IPS-NIHi7 (cell line): ENCODE measurements around the gene FAM98C.
"Not testable (repeated sequence)": the region's sequence is repeated elsewhere in the genome, so short reads cannot be mapped to it uniquely, and the experiment has no call there.

ENCODE experiments used
- DNase-seq: peaks from one replicate; pipeline ENCODE4 v3.0.0; 2012; ENCODE audit warnings: mixed read lengths; ENCODE audit errors: extremely low spot score

The FAM98C gene

GRCh38 chr19:38402967-38403674, at the start of gene FAM98C:
FAM98C (plus strand) TSS chr19:38403093; CDS start chr19:38403154, 61 bp downstream.
- DNase-seq: peak; percentile 100

- DNase-seq: no peak
Observed at GRCh38 chr19:38355728-38356725, 46.9 kb upstream of the FAM98C start.

- no peak for DNase-seq
Observed at GRCh38 chr19:38358071-38358470, 44.8 kb upstream of the FAM98C start.

- no peak for DNase-seq
Observed at GRCh38 chr19:38359242-38360021, 43.5 kb upstream of the FAM98C start.

DNA sequence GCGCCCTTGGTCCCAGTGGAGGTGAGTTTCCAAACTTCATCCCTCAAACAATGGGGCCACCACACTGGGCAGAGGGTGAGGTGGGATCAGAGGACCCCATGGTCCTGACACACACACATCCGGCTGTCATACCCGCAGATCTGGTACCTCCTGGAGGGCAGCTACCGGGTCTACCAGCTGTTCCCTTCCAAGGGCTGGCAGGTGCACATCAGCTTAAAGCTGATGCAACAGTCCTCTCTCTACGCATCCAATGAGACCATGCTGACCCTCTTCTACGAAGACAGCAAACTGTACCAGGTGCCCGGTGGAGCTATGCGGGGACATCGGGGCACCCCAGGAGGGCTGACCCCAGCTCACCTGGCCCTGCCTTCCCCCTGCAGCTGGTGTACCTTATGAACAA, 42.5 kb upstream of the FAM98C start:
- DNase-seq: no peak

GRCh38 chr19:38360839-38361631, 41.9 kb upstream of the FAM98C start:
- DNase-seq: no peak

- peak; percentile 96 for DNase-seq
Observed at GRCh38 chr19:38361633-38362075, 41.2 kb upstream of the FAM98C start.

DNA sequence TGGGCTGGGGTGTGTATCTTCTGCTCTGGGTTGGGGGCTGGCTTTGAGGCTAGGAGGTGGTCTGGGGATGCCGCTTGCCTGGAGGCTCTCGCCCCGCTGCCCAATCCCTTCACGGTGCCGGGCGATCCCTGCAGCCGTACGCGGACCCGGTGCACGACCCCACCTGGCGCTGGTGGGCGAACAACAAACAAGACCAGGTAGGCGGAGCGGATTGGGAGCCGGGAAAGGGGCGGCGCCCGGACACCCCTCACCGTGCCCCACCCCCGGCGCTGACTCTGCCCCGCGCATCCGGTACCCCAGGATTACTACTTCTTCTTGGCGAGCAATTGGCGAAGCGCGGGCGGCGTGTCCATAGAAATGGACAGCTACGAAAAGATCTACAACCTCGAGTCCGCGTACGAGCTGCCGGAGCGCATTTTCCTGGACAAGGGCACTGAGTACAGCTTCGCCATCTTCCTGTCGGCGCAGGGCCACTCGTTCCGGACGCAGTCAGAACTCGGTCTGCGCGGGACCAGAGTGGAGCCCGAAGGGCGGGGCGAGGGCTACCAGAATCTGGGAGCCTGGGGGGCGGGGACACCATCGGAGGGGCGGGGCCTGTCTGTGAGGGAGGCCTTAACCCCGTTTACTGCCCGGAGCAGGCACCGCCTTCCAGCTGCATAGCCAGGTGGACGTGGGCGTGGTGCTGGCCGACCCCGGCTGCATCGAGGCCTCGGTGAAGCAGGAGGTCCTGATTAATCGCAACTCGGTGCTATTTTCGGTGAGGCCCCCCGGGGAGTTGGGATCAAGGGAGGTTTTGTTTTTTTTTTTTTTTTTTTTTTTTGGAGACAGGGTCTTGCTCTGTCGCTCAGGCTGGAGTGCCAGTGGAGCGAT, 40.6 kb upstream of the FAM98C start:
- peak; percentile 88 for DNase-seq

DNA sequence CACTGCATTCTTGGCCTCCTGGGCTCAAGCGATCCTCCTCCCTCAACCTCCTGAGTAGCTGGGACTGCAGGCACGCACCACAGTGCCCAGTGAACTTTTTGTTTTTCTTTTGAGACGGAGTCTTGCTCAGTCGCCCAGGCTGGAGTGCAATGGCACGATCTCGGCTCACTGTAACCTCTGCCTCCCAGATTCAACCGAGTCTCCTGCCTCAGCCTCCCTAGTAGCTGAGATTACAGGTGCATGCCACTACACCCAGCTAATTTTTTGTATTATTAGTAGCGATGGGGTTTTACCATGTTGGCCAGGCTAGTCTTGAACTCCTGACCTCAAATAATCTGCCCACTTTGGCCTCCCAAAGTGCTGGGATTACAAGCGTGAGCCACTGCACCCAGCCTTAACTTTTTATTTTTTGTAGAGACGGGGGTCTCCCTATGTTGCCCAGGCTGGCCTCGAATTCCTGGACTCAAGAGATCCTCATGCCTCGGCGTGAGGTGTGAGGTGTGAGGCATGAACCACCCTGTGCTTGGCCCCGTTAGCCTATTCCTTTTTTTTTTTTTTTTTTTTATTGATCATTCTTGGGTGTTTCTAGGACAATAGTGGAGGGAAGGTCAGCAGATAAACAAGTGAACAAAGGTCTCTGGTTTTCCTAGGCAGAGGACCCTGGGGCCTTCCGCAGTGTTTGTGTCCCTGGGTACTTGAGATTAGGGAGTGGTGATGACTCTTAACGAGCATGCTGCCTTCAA, 39.8 kb upstream of the FAM98C start:
- DNase-seq: not testable (repeated sequence)

GRCh38 chr19:38367041-38367440, 35.9 kb upstream of the FAM98C start:
- no peak for DNase-seq

DNA sequence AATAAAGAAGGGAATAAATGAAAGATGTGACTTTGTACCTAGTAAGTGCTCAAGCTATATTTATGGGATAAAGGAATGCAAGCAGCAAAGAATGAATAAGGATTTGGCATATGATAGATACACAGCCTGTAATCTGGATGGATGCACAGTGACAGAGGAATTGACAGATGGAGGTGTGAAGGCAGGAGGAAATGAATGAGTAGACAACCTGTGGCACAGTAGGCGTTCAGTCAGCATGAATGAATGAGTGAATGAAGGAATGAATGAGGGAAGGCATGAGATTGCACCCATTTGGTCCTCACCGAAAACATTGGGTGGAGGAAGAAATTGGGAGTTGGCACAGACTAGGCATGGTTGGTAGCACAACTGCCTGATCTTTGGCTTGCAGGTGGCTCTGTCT, 33.3 kb upstream of the FAM98C start:
- DNase-seq: no peak

DNA sequence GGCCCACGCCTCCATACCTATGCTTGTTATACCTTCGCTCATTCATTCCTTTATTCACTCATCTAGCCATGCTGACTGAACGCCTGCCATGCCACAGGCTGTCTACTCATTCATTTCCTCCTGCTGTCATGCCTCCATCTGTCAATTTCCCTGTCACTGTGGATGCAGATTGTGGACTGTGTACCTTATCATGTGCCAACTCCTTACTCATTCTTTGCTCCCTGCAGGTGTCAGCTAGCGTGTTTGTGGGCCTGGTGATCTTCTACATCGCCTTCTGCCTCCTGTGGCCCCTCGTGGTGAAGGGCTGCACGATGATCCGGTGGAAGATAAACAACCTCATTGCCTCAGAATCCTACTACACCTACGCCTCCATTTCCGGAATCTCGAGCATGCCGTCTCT, 32.6 kb upstream of the FAM98C start:
- no peak for DNase-seq

DNA sequence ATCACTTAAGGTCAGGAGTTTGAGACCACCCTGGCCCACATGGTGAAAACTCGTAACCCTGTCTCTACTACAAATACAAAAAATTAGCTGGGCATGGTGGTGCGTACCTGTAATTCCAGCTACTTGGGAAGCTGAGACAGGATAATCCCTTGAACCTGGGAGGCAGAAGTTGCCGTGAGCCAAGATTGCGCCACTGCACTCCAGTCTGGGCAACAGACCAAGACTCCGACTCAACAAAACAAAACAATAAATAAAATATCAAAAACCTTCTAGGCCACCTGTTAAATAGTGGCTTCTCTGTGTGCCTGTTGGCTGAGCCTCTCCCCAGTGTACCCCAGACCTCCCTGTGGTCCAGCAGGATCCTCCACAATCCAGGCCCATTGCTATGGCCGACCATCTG, 31.8 kb upstream of the FAM98C start:
- DNase-seq: no peak

DNA sequence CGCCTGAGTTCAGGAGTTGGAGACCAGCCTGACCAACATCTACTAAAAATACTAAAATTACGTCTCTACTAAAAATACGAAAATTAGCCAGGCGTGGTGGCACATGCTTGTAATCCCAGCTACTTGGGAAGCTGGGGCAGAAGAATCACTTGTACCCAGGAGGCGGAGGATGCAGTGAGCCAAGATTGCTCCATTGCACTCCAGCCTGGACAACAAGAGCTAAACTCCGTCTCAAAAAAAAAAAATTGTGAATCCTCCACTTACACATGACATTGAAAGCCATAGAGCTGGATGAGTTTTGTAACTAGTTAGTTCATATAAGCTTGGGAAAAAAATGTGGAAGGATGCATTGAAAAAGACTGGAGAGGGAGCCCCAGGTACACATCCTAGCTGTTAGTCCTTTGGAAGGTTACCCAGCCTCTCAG, 29.0 kb upstream of the FAM98C start:
- DNase-seq: no peak

DNA sequence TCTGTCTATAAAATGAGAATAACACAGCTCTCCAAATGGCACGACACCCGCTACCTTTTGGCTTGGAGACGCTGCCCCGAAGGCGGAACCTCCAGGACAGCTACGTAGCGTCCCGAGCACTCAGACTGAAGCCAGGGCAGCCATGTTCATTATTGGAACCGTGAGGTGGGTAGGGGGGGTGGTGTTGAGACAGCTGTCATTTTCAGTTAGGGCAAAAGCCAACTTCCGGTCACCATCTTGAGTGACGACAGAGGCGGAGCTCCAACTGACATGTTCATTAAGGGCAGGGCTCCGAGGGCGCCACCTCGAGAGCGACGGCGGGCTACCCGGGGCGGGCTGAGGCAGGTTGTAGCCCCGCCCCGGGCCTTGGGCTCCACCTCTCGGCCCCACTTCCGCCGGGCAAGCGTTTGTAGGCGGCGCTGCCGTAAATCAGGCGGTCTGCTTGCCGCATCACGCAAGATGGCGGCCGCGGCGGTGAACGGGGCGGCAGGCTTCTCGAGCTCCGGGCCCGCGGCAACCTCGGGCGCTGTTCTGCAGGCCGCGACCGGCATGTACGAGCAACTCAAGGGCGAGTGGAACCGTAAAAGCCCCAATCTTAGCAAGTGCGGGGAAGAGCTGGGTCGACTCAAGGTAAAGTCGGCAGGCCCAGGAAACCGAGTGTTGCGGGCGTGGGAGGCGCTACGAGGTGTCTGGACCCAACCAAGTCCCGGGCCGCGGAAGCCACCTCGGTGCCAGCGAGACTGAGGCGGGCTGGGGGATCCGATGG, 28.4 kb upstream of the FAM98C start, which contains the start of gene PSMD8:
TSS of gene PSMD8 (plus strand) at position 240 of the 766 bp plus-strand sequence. CDS start at position 271, 31 bp downstream.
- DNase-seq: peak; percentile 98

DNA sequence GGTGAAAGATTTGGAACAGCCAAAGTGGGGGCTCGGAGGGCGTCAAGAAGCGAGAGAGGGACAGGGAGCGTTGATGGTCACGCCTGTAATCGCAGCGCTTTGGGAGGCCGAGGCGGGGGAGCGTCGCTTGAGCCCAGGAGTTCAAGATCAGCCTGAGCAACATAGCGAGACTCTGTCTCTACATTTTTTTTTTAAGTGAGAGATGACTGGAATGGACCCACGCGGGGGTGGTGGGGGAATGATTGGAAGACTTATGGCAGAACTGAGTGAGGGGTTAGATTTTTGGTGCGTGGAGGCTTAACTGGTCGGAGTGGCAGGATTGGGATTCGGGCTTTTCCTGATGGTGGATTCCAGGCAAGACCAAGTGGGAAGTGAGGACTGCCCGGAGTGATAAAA, 27.8 kb upstream of the FAM98C start:
- no peak for DNase-seq

- DNase-seq: no peak
Observed at GRCh38 chr19:38375748-38376147, 27.1 kb upstream of the FAM98C start.

- no peak for DNase-seq
Observed at GRCh38 chr19:38376576-38376975, 26.3 kb upstream of the FAM98C start.
